Naive thymus-derived CD8-positive, alpha-beta T cell (primary cell): ENCODE measurements around the gene URGCP. TPM values are rescaled to one million over a fixed set of nuclear protein-coding genes. Genes with fewer than 3 reads are reported as not detected.

Experiments used
- ATAC-seq, 2 donors: fragments of 150-1000 bp; cut with Tn5 transposase in 1 of 2; sonication (Bioruptor Pico), chemical (Tn5 transposase) in 1 of 2; 1 replicate in 1 of 2; 2 replicates in 1 of 2; pipeline ENCODE4 v1.10.0; 2021; ENCODE audit warnings: mild to moderate bottlenecking in 2 of 2, moderate library complexity in 2 of 2
- POLR2A ChIA-PET: fragments of 350-600 bp; sonication (Branson Sonifier 250); formaldehyde crosslinking; loops from one replicate; lab custom pipeline; 2021; ENCODE audit warnings: antibody characterized with exemption; lab: Charles Lee
- DNase-seq, 10 donors: peaks; one replicate each; pipeline versions ENCODE4 v3.0.0 to v3.0.0-alpha.2; 2020 to 2022
- H3K27ac Mint-ChIP-seq, 10 donors: one replicate each; pipeline ENCODE4 v1.8.0; 2020 to 2022; ENCODE audit warnings: mild to moderate bottlenecking in 10 of 10, mixed read lengths in 10 of 10, moderate library complexity in 4 of 10, inconsistent platforms in 1 of 10
- H3K27me3 Mint-ChIP-seq, 5 donors: one replicate each; pipeline ENCODE4 v1.8.0; 2021 to 2022; ENCODE audit warnings: mixed read lengths in 5 of 5
- H3K36me3 Mint-ChIP-seq, 3 donors: one replicate each; pipeline ENCODE4 v1.8.0; 2020 to 2022; ENCODE audit warnings: mixed read lengths in 3 of 3, mild to moderate bottlenecking in 2 of 3, inconsistent platforms in 1 of 3
- H3K4me1 Mint-ChIP-seq, 4 donors: one replicate each; pipeline ENCODE4 v1.8.0; 2021 to 2022; ENCODE audit warnings: mixed read lengths in 4 of 4
- H3K4me3 Mint-ChIP-seq, 10 donors: one replicate each; pipeline ENCODE4 v1.8.0; 2020 to 2022; ENCODE audit warnings: mild to moderate bottlenecking in 10 of 10, mixed read lengths in 10 of 10, moderate library complexity in 6 of 10, inconsistent platforms in 1 of 10
- H3K9me3 Mint-ChIP-seq, 9 donors: one replicate each; pipeline ENCODE4 v1.8.0; 2020 to 2022; ENCODE audit warnings: mixed read lengths in 9 of 9, mild to moderate bottlenecking in 3 of 9, inconsistent platforms in 1 of 9, moderate library complexity in 1 of 9
- polyA plus RNA-seq, 3 donors: library from polyadenylated mRNA; unstranded; fragments of 300-500 nt; fragmentation: Illumina TruSeq; gene quantifications; one replicate each; pipeline ENCODE4 v1.2.3, GENCODE V29; 2021
- total RNA-seq, 8 experiments: library from RNA in 2 of 8; stranded (reverse) in 2 of 8; gene quantifications; one replicate each; pipeline ENCODE4 v1.2.3 and lab custom pipeline; 2021 to 2026

The URGCP gene
- total and polyA plus RNA-seq, 5 experiments from 2014 or later: 20.1 to 34.2 (median 27.9) TPM

DNA sequence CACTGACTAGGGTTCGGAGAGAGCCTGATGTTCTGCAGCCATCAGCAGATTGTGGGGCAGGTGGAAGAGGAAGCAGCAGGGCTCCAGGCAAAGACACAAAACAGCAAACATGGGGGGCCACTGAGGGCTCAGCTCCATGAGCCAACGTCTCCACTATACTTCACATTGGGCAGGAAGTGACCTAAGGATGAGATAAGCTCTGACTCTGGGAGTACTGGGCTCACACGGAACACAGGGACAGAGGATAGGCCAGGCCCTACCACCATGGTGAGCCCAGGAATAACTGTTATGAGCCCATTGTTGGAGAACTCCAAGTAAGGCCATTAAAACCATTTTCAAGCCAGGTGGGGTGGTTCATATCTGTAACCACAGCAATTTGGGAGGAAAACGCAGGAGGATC is 22.2 kb downstream of the URGCP start:
- DNase-seq (no peak), ATAC-seq (no peak)
- Mint-ChIP-seq H3K27ac (peak overlapping the region in 2 of 10 donors; percentile 36 to 67), H3K4me1 (peaks cover 8 to 9% (median 8%) of the 10 kb centered on the region in 4 donors), H3K27me3 (no peaks in the 10 kb centered on the region), H3K4me3 (no peak overlapping the region), H3K9me3 (no peaks in the 10 kb centered on the region), H3K36me3 (peaks cover 8 to 71% (median 23%) of the 10 kb centered on the region in 3 donors)
- POLR2A ChIA-PET: no interaction called here

DNA sequence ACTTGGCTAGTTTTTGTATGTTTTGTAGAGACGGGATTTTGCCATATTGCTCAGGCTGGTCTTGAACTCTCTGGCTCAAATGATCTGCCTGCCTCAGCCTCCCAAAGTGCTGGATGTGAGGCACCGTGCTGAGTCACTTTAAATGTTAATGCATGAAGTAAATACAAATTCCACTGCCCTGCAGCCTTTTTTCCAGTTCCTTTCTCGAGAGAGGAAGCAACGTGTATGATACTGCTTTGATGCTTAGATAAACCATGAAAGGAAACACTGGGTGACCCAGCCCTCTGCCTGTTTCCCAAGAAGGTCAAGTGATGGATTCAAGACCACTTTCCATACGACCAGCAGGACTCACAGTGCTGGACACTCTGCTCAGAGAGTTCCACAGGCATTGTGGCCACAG is 25.8 kb downstream of the URGCP start:
- DNase-seq (no peak), ATAC-seq (no peak)
- H3K36me3 Mint-ChIP-seq: peaks cover 8 to 86% (median 36%) of the 10 kb centered on the region in 3 donors
- H3K4me3 Mint-ChIP-seq: no peak overlapping the region
- POLR2A ChIA-PET: interaction anchor here (0.6 kb wide), 3 partner anchors 15 to 1229 kb away, joined by 3 read pairs; no protein-coding TSS in a partner anchor
- peaks cover 0 to 8% (median 3%) of the 10 kb centered on the region in 4 donors for H3K4me1 Mint-ChIP-seq
- H3K27ac Mint-ChIP-seq: peak overlapping the region in 1 of 10 donors; percentile 27
- H3K27me3 Mint-ChIP-seq: no peaks in the 10 kb centered on the region
- no peaks in the 10 kb centered on the region for H3K9me3 Mint-ChIP-seq

DNA sequence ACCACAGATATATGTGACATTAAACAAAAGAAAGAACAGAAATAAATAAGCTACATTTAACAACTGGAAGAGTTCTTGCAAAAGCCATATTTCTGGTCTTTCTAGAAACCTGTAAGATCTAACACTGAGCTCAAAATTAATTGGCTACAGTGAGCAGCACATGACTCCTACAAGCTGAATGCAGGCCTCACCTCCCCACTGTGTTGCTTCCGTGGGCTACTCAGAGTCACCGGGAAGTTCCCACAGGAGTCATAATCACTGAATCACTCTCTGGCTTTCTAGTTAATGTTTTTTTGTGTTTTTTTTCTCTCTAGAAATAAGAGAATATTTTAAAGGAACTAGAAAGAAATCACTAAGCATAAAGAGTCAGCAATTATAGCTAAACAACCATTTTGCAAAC is 26.9 kb downstream of the URGCP start:
- H3K4me1 Mint-ChIP-seq: peaks cover 0 to 8% (median 3%) of the 10 kb centered on the region in 4 donors
- DNase-seq (no peak), ATAC-seq (no peak)
- H3K36me3 Mint-ChIP-seq: peaks cover 8 to 82% (median 37%) of the 10 kb centered on the region in 3 donors
- H3K9me3 Mint-ChIP-seq: no peaks in the 10 kb centered on the region
- POLR2A ChIA-PET: no interaction called here
- H3K27ac Mint-ChIP-seq: peak overlapping the region in 2 of 10 donors; percentile 34 to 81
- H3K27me3 Mint-ChIP-seq: no peaks in the 10 kb centered on the region
- no peak overlapping the region for H3K4me3 Mint-ChIP-seq

DNA sequence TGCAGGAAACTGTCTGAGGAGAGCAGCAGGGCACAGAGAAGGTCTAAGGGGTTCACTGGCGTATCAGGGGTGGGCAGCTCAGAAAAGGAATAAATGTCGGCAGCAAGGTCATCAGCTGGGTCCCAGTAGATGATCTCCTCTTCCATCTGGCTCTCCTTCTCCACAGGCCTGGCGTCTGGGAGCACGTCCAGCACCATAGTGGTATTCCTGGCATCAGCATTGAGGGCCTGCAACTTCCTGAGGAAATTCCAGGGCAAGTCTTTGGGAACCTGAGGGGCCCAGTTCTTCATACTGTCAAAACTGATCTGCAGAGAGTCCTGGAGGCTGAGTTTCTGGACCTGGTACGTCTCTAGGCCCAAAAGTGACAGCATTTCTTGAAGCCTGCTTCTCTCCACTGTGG is 27.5 kb downstream of the URGCP start:
- no peaks in the 10 kb centered on the region for H3K27me3 Mint-ChIP-seq
- H3K9me3 Mint-ChIP-seq: no peaks in the 10 kb centered on the region
- POLR2A ChIA-PET: no interaction called here
- no peak for DNase-seq
- H3K4me3 Mint-ChIP-seq: no peak overlapping the region
- peaks cover 5 to 76% (median 37%) of the 10 kb centered on the region in 3 donors for H3K36me3 Mint-ChIP-seq
- no peak for ATAC-seq
- H3K27ac Mint-ChIP-seq: peak overlapping the region in 4 of 10 donors; percentile 14 to 81 (median 32)
- peaks cover 0 to 8% (median 1%) of the 10 kb centered on the region in 4 donors for H3K4me1 Mint-ChIP-seq

DNA sequence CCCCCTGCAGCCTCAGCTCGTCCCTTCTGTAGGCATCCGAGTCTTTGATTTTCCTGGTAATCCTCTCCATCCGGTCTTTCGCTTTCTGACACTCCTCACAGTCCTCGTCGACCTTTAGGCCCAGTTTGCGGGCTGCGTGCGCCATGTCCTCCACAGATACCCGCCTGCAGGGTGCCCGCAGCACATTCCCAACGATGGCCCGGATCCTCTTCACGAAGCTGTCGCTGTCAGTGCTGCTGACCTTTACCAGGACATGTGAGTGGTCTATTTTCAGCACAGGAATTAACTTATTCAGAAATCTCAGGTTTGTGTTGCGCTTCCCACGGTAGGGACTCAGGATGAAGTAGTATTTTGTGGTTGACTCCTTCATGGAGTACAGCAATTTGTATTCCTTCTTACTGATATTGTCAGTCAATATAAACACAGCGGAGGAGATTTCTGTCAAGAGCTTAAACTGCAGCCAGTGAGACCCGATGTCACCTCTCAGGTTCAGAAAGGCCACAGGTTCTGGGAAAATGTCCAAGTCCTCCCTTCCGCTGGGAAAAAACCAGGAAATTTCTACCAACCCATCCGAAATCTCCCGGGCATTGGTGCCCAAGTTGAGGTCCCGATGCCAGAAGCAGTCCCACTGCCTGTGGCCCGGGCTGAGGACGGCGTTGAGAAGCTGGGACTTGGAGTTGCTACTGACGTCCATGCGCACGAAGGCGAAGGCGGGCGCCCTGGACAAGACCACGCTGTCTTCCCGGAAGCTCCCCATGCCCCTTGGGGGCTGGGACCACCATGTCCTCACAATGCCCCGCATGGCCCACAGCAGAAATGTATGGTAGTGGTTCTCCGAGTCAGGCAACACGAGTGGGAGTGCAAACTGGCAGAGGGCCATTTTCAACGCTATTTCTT is 28.2 kb downstream of the URGCP start:
- Mint-ChIP-seq H3K4me1 (peaks cover 0 to 8% (median 1%) of the 10 kb centered on the region in 4 donors), H3K36me3 (peaks cover 0 to 70% (median 33%) of the 10 kb centered on the region in 3 donors)
- POLR2A ChIA-PET: no interaction called here

DNA sequence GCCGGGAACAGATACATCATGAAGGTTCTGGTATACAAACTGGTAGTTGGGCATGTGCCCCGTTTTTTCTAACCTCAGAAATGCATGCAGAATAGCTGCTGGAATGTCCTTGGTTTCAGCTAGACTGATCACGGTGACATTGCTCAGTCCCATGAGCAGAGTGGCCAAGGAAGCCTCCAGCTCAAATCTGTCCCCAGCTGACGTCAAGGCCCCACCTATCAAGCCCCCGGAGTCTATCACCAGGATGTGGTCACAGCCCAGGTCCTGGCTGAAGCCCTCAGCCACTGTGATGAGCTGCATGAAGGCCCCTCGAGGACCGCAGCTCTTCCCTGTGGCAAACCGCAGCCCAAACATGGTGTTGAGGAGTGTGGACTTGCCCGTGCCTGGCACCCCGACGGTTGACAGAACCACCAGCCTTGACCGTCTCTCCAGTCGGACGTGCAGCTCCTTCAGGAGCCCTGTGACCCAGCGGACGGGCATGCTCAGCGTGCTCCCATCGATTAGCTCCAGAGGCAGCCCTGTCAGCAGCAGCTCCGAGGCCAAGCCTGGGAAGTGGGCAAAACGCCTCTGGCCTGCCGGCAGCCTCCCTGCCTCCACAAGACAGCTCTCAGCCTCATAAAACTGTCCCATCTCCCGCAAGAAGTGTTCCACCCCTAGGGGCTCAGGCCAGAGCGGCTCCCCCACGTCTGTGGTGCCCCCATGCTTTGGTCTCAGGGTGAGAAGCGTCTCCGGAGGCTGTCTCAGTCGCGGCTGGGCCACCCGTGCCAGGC is 29.2 kb downstream of the URGCP start:
- Mint-ChIP-seq H3K4me1 (peaks cover 0 to 8% (median 1%) of the 10 kb centered on the region in 4 donors), H3K4me3 (no peak overlapping the region), H3K9me3 (peaks cover 0 to 1% (median 0%) of the 10 kb centered on the region in 9 donors), H3K27ac (no peak overlapping the region), H3K36me3 (peaks cover 0 to 62% (median 33%) of the 10 kb centered on the region in 3 donors), H3K27me3 (no peaks in the 10 kb centered on the region)
- DNase-seq: no peak
- no peak for ATAC-seq
- POLR2A ChIA-PET: no interaction called here

More for the DNA sequence above, 28.2 kb downstream of the URGCP start:
- ATAC-seq: no peak
- Mint-ChIP-seq H3K27me3 (no peaks in the 10 kb centered on the region), H3K4me3 (no peak overlapping the region), H3K27ac (no peak overlapping the region), H3K9me3 (peaks cover 0 to 1% (median 0%) of the 10 kb centered on the region in 9 donors)
- DNase-seq: no peak

DNA sequence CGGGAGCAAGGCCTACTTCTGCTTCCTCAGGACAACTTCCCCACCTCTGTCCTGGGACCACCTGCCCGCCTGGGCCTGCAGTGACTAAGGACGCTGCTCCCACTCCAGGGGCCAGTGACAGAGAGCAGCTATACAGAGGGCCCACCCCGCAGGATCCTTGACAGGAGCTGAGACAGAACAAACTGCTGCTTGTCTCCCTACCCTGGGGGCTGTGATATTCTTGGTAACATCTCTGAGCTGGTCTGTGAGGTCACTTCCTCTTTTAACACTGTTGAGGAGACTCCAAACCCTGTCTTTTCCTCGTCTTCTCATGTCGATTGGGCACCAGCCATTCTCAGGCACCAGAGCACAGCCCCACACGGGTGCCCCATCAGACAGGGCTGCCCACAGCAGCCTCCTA is 30.2 kb downstream of the URGCP start:
- peaks cover 0 to 54% (median 28%) of the 10 kb centered on the region in 3 donors for H3K36me3 Mint-ChIP-seq
- H3K9me3 Mint-ChIP-seq: peaks cover 0 to 1% (median 0%) of the 10 kb centered on the region in 9 donors
- DNase-seq: no peak
- no peak overlapping the region for H3K4me3 Mint-ChIP-seq
- peak overlapping the region in 1 of 10 donors; percentile 37 for H3K27ac Mint-ChIP-seq
- POLR2A ChIA-PET: no interaction called here
- H3K27me3 Mint-ChIP-seq: no peaks in the 10 kb centered on the region
- no peak for ATAC-seq
- H3K4me1 Mint-ChIP-seq: peaks cover 0 to 8% (median 1%) of the 10 kb centered on the region in 4 donors

DNA sequence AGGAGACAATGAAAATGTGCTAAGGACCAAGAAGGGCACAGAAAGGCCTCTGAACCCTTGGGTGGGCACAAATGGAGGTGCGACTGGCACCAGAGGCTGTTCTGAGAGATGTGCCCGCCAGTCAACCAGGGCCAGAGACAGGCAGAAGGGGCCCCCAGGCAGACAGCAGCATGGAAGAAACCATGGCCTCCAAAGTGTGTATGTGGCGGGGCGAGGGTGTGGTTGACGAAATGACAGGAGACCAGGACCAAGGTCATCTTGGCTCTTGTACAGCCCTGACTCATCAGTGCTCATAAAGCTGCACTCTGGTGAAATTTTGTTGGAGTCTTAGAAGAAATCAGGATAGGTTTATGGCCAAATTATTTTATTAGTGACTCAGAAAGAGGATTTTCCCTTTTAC is 33.1 kb downstream of the URGCP start:
- Mint-ChIP-seq H3K27ac (peak overlapping the region in 1 of 10 donors; percentile 43), H3K27me3 (no peaks in the 10 kb centered on the region), H3K36me3 (peaks cover 0 to 27% (median 13%) of the 10 kb centered on the region in 3 donors), H3K4me1 (peaks cover 4 to 24% (median 18%) of the 10 kb centered on the region in 4 donors), H3K4me3 (no peak overlapping the region), H3K9me3 (peaks cover 0 to 1% (median 0%) of the 10 kb centered on the region in 9 donors)
- POLR2A ChIA-PET: no interaction called here
- DNase-seq: no peak
- ATAC-seq: no peak

DNA sequence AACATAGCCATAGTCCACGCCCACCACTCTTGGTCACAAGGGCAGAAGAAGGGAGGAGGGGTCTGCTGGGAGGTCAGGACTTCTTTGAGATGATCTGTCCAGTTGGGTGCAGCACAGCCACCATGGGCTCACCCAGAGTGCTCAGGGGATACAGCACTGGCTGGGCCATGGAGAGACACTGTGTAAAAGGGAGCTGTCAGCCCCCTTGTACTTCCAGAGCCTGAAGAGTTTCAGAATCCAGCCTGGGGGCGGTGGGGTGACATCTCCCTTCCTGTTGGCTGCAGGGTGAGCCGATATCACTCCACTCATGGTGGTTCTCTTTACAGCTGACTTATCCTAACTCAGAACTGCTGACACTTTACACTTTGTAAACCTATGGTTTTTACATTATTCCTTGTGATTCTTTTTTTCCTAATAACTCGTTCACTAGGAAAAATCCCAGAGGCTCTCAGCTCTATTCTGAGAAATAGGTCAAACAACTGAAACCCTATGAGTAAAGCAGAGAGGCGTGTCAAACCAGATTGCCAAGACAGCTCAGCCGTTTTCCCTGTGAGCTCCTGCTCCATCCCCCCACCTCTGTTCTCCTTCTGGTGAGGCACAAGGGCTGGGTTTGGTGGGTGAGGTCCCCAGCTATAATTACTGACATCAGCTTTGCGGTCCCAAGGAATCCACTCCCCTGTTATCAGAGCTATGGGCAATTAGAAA is 33.8 kb downstream of the URGCP start:
- POLR2A ChIA-PET: no interaction called here

DNA sequence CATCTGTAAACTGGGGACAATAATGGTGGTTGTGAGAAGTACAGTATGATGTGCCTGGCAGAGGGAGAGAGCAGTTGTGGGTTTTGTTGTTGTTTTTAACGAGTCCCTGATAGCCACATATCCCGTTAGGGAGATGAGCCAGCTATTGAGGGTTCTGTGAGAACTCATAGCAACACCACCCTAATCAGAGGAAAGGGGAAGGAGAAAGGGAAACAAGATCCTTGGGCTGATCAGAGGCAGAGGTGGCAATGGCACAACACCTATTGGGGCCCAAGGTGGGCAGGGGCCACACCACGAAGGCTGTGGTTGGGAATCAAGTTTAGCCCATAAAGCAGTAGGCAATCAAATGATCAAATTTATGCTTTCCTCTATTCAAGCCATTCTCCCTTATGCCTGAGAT is 35.3 kb downstream of the URGCP start:
- H3K27me3 Mint-ChIP-seq: no peaks in the 10 kb centered on the region
- ATAC-seq (no peak), DNase-seq (no peak)
- H3K4me1 Mint-ChIP-seq: peaks cover 4 to 27% (median 24%) of the 10 kb centered on the region in 4 donors
- POLR2A ChIA-PET: no interaction called here
- peak overlapping the region in 7 of 10 donors; percentile 15 to 58 (median 37) for H3K4me3 Mint-ChIP-seq
- H3K27ac Mint-ChIP-seq: peak overlapping the region in 4 of 10 donors; percentile 35 to 74 (median 44)
- H3K9me3 Mint-ChIP-seq: peaks cover 0 to 1% (median 0%) of the 10 kb centered on the region in 9 donors
- peaks cover 0 to 31% (median 12%) of the 10 kb centered on the region in 3 donors for H3K36me3 Mint-ChIP-seq

More for the DNA sequence above, 33.8 kb downstream of the URGCP start:
- H3K36me3 Mint-ChIP-seq: peaks cover 0 to 25% (median 10%) of the 10 kb centered on the region in 3 donors
- no peaks in the 10 kb centered on the region for H3K27me3 Mint-ChIP-seq
- ATAC-seq (no peak), DNase-seq (no peak)
- H3K27ac Mint-ChIP-seq: no peak overlapping the region
- H3K9me3 Mint-ChIP-seq: peaks cover 0 to 1% (median 0%) of the 10 kb centered on the region in 9 donors
- peaks cover 4 to 31% (median 23%) of the 10 kb centered on the region in 4 donors for H3K4me1 Mint-ChIP-seq
- no peak overlapping the region for H3K4me3 Mint-ChIP-seq

DNA sequence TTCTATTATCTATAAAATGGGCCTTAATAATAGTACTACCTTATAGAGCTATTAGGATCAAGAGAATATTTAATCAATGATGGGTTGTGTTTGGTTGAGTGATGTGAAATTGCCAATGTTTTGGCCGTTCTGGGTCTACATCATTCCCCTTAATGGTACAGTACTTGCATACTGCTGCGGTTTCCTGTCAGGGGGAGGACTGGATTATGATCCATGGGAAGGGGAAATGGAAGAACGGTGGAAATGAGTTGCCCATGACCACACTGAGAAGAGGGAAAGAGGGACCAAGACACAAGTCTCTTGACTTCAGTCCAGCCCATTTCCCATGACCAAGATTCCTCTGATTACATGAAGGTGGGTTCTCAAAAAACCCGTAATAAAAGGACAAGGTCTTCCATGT is 36.1 kb downstream of the URGCP start:
- POLR2A ChIA-PET: interaction anchor here (1.6 kb wide), 1 partner anchor 56 kb away, joined by 14 read pairs; the partner anchor contains the start of gene UBE2D4
- ATAC-seq: no peak
- Mint-ChIP-seq H3K4me1 (peaks cover 4 to 24% (median 23%) of the 10 kb centered on the region in 4 donors), H3K27me3 (no peaks in the 10 kb centered on the region), H3K9me3 (peaks cover 0 to 1% (median 0%) of the 10 kb centered on the region in 9 donors), H3K27ac (peak overlapping the region in 6 of 10 donors; percentile 11 to 95 (median 62)), H3K4me3 (peak overlapping the region in 8 of 10 donors; percentile 6 to 97 (median 94)), H3K36me3 (peaks cover 0 to 31% (median 17%) of the 10 kb centered on the region in 3 donors)
- no peak for DNase-seq
